ENCODE data around the gene UBASH3B.

GRCh38 chr11:122793515-122793914 is 138.0 kb downstream of the UBASH3B start:
- TF ChIP-seq CTCF (IDR thresholded peaks at IDR 0.05): no peak
- no peak for TF ChIP-seq ZFX (IDR thresholded peaks at IDR 0.05; ENCODE audit: borderline replicate concordance)
